Activated T-helper 1 cell treated with anti-CD3 and anti-CD28 coated beads, Interleukin-2, amount 50 U/mL, for 16 hours (primary cell): ENCODE results near the gene MAGI2.

Experiments
- DNase-seq, 2 donors: peaks; one replicate each; pipeline ENCODE4 v3.0.0-alpha.2; 2020; ENCODE audit warnings: low read depth in 1 of 2, low spot score in 1 of 2

Gene MAGI2

GRCh38 chr7:78206769-78207168 is 1246.7 kb downstream of the MAGI2 start:
- DNase-seq: no peak

GRCh38 chr7:78203042-78203720 is 1250.3 kb downstream of the MAGI2 start:
- no peak for DNase-seq

GRCh38 chr7:78198756-78199155 is 1254.7 kb downstream of the MAGI2 start:
- no peak for DNase-seq

GRCh38 chr7:78197447-78197846 is 1256.0 kb downstream of the MAGI2 start:
- no peak for DNase-seq

GRCh38 chr7:78195281-78195680 is 1258.2 kb downstream of the MAGI2 start:
- no peak for DNase-seq

GRCh38 chr7:78194611-78195010 is 1258.9 kb downstream of the MAGI2 start:
- no peak for DNase-seq

GRCh38 chr7:78191475-78192079 is 1261.9 kb downstream of the MAGI2 start:
- DNase-seq: no peak

- DNase-seq: no peak
Measured at GRCh38 chr7:78189762-78190161, 1263.7 kb downstream of the MAGI2 start.

GRCh38 chr7:78185149-78185745 is 1268.2 kb downstream of the MAGI2 start:
- no peak for DNase-seq

GRCh38 chr7:78184299-78184698 is 1269.2 kb downstream of the MAGI2 start:
- DNase-seq: no peak

- DNase-seq: no peak
Measured at GRCh38 chr7:78179827-78180477, 1273.5 kb downstream of the MAGI2 start.

- no peak for DNase-seq
Measured at GRCh38 chr7:78179211-78179610, 1274.3 kb downstream of the MAGI2 start.

GRCh38 chr7:78178319-78178718 is 1275.1 kb downstream of the MAGI2 start:
- DNase-seq: no peak

- no peak for DNase-seq
Measured at GRCh38 chr7:78176171-78176570, 1277.3 kb downstream of the MAGI2 start.

GRCh38 chr7:78175330-78176100 is 1278.0 kb downstream of the MAGI2 start:
- no peak for DNase-seq

- DNase-seq: no peak
Measured at GRCh38 chr7:78173666-78174065, 1279.8 kb downstream of the MAGI2 start.

GRCh38 chr7:78172933-78173591 is 1280.4 kb downstream of the MAGI2 start:
- DNase-seq: no peak

- DNase-seq: no peak
Measured at GRCh38 chr7:78172267-78172757, 1281.2 kb downstream of the MAGI2 start.

- DNase-seq: no peak
Measured at GRCh38 chr7:78171398-78171797, 1282.1 kb downstream of the MAGI2 start.

- no peak for DNase-seq
Measured at GRCh38 chr7:78170815-78171214, 1282.7 kb downstream of the MAGI2 start.

GRCh38 chr7:78169992-78170391 is 1283.5 kb downstream of the MAGI2 start:
- DNase-seq: no peak
